HEK293 (cell line): ENCODE data around the gene SIL1.

ENCODE experiments used
- CTCF ChIA-PET: fragments of 350-600 bp; formaldehyde crosslinking; extraction: SDS; loops from one replicate; lab custom pipeline; 2021; ENCODE audit warnings: antibody characterized with exemption; lab: Yijun Ruan, JAX
- POLR2A ChIA-PET: fragments of 300-600 bp; formaldehyde crosslinking; extraction: SDS; loops from one replicate; lab custom pipeline; 2020; ENCODE audit warnings: antibody characterized with exemption, inconsistent platforms; lab: Yijun Ruan, JAX
- H3K27ac ChIP-seq: fragments of 200-500 bp; sonication (Bioruptor generic); 2 replicates; pipeline ENCODE4 v1.5.1; 2014; ENCODE audit warnings: low read depth, low read length, control low read depth, inconsistent platforms; ENCODE audit errors: extremely low read depth
- H3K36me3 ChIP-seq, 2 experiments: fragments of 200-500 bp in 1 of 2; sonication (Bioruptor generic) in 1 of 2; 1 replicate in 1 of 2; 2 replicates in 1 of 2; pipeline ENCODE4 v1.5.1; 2014 to 2017; ENCODE audit warnings: inconsistent platforms in 2 of 2, low read length in 2 of 2; ENCODE audit not compliant: control insufficient read depth in 2 of 2, insufficient read depth in 1 of 2
- H3K4me1 ChIP-seq: fragments of 200-500 bp; sonication (Bioruptor generic); 2 replicates; pipeline ENCODE4 v1.5.1; 2014; ENCODE audit warnings: mild to moderate bottlenecking, low read length, inconsistent platforms; ENCODE audit not compliant: control insufficient read depth, insufficient read depth
- H3K4me3 ChIP-seq: 2 replicates; pipeline ENCODE4 v1.5.1; 2011; ENCODE audit warnings: low read depth, mild to moderate bottlenecking, control low read depth, low read length, moderate library complexity
- H3K9me3 ChIP-seq: fragments of 200-500 bp; sonication (Bioruptor generic); 2 replicates; pipeline ENCODE4 v1.5.1; 2014; ENCODE audit warnings: low read depth, low read length, inconsistent platforms; ENCODE audit not compliant: control insufficient read depth, insufficient read depth
- INSM2 ChIP-seq: fragments of 450-650 bp; formaldehyde crosslinking; IDR thresholded peaks from 2 replicates; pipeline ENCODE4 v1.5.1; 2016; ENCODE audit warnings: missing biosample characterization, missing genetic modification characterization
- KLF16 ChIP-seq: fragments of 450-650 bp; formaldehyde crosslinking; IDR thresholded peaks from 2 replicates; pipeline ENCODE4 v1.5.1; 2017; ENCODE audit warnings: missing biosample characterization, missing genetic modification characterization
- SETDB1 ChIP-seq: IDR thresholded peaks from one replicate; pipeline ENCODE4 v1.6.1; 2017; ENCODE audit warnings: mild to moderate bottlenecking, low read length, moderate library complexity, mixed read lengths; ENCODE audit not compliant: insufficient read length
- SP2 ChIP-seq: fragments of 450-650 bp; formaldehyde crosslinking; IDR thresholded peaks from 2 replicates; pipeline ENCODE4 v1.5.1; 2016; ENCODE audit warnings: missing biosample characterization, missing genetic modification characterization
- SP3 ChIP-seq: fragments of 450-650 bp; formaldehyde crosslinking; IDR thresholded peaks from 2 replicates; pipeline ENCODE4 v1.5.1; 2016; ENCODE audit warnings: missing biosample characterization, missing genetic modification characterization
- ZBTB44 ChIP-seq: fragments of 450-650 bp; IDR thresholded peaks from 2 replicates; pipeline ENCODE4 v1.5.1; 2018; ENCODE audit warnings: missing biosample characterization, mild to moderate bottlenecking, missing genetic modification characterization
- ZBTB6 ChIP-seq: fragments of 450-650 bp; formaldehyde crosslinking; IDR thresholded peaks from 2 replicates; pipeline ENCODE4 v1.5.1; 2017; ENCODE audit warnings: missing biosample characterization, missing genetic modification characterization
- ZNF184 ChIP-seq: fragments of 450-650 bp; IDR thresholded peaks from 2 replicates; pipeline ENCODE4 v1.5.1; 2018; ENCODE audit warnings: missing biosample characterization, mild to moderate bottlenecking, missing genetic modification characterization
- ZNF23 ChIP-seq: fragments of 450-650 bp; formaldehyde crosslinking; IDR thresholded peaks from 2 replicates; pipeline ENCODE4 v1.5.1; 2016; ENCODE audit warnings: missing biosample characterization, missing genetic modification characterization, borderline replicate concordance
- ZNF350 ChIP-seq: fragments of 450-650 bp; formaldehyde crosslinking; IDR thresholded peaks from 2 replicates; pipeline ENCODE4 v1.5.0; 2017; ENCODE audit warnings: missing biosample characterization, mild to moderate bottlenecking, missing genetic modification characterization
- ZNF354C ChIP-seq: fragments of 450-650 bp; formaldehyde crosslinking; IDR thresholded peaks from 2 replicates; pipeline ENCODE4 v1.5.1; 2016; ENCODE audit warnings: missing biosample characterization, missing genetic modification characterization, low read depth, borderline replicate concordance
- ZNF366 ChIP-seq: fragments of 450-650 bp; formaldehyde crosslinking; conservative IDR thresholded peaks from 2 replicates; pipeline ENCODE4 v1.5.1; 2016; ENCODE audit warnings: missing biosample characterization, missing genetic modification characterization
- ZNF394 ChIP-seq: fragments of 450-650 bp; formaldehyde crosslinking; IDR thresholded peaks from 2 replicates; pipeline ENCODE4 v1.5.1; 2016; ENCODE audit warnings: missing biosample characterization, missing genetic modification characterization, mild to moderate bottlenecking, moderate library complexity, borderline replicate concordance
- ZNF398 ChIP-seq: fragments of 450-650 bp; formaldehyde crosslinking; IDR thresholded peaks from 2 replicates; pipeline ENCODE4 v1.5.1; 2017; ENCODE audit warnings: missing biosample characterization, missing genetic modification characterization
- ZNF654 ChIP-seq: fragments of 450-650 bp; formaldehyde crosslinking; IDR thresholded peaks from 2 replicates; pipeline ENCODE4 v1.5.1; 2016; ENCODE audit warnings: low read depth, missing biosample characterization, missing genetic modification characterization
- ZNF677 ChIP-seq: fragments of 450-650 bp; IDR thresholded peaks from 2 replicates; pipeline ENCODE4 v1.5.0; 2018; ENCODE audit warnings: missing biosample characterization, mild to moderate bottlenecking, missing genetic modification characterization, moderate library complexity
- ZNF701 ChIP-seq: fragments of 450-650 bp; formaldehyde crosslinking; IDR thresholded peaks from 2 replicates; pipeline ENCODE4 v1.5.1; 2016; ENCODE audit warnings: missing biosample characterization, missing genetic modification characterization
- ZNF747 ChIP-seq: fragments of 450-650 bp; formaldehyde crosslinking; IDR thresholded peaks from 2 replicates; pipeline ENCODE4 v1.5.1; 2016; ENCODE audit warnings: missing biosample characterization, missing genetic modification characterization
- ZNF776 ChIP-seq: fragments of 450-650 bp; formaldehyde crosslinking; IDR thresholded peaks from 2 replicates; pipeline ENCODE4 v1.5.0; 2017; ENCODE audit warnings: missing biosample characterization, missing genetic modification characterization, borderline replicate concordance
- ZSCAN23 ChIP-seq: fragments of 450-650 bp; formaldehyde crosslinking; IDR thresholded peaks from 2 replicates; pipeline ENCODE4 v1.5.1; 2016; ENCODE audit warnings: missing biosample characterization, missing genetic modification characterization
- TF ChIP-seq, protein P1 (sequence below): fragments of 450-650 bp; formaldehyde crosslinking; IDR thresholded peaks from 2 replicates; pipeline ENCODE4 v1.5.1; 2016; ENCODE audit warnings: missing biosample characterization, missing genetic modification characterization

SIL1 gene

GRCh38 chr5:138946831-138947560 is 251.2 kb downstream of the SIL1 start:
- no peak overlapping the region for H3K4me3 ChIP-seq
- peaks cover 0 to 10% of the 10 kb centered on the region in 2 experiments; a peak in 1 of 3 replicates for H3K36me3 ChIP-seq
- POLR2A ChIA-PET: no interaction called here
- H3K27ac ChIP-seq: no peak overlapping the region
- TF ChIP-seq ZNF394 (tag by site-specific recombination): no peak
- TF ChIP-seq ZNF184 (tag by site-specific recombination): no peak
- no peak for TF ChIP-seq SETDB1
- no peak for TF ChIP-seq ZSCAN23 (tag by site-specific recombination)
- H3K9me3 ChIP-seq: no peaks in the 10 kb centered on the region
- H3K4me1 ChIP-seq: no peaks in the 10 kb centered on the region
- CTCF ChIA-PET: no interaction called here

DNA sequence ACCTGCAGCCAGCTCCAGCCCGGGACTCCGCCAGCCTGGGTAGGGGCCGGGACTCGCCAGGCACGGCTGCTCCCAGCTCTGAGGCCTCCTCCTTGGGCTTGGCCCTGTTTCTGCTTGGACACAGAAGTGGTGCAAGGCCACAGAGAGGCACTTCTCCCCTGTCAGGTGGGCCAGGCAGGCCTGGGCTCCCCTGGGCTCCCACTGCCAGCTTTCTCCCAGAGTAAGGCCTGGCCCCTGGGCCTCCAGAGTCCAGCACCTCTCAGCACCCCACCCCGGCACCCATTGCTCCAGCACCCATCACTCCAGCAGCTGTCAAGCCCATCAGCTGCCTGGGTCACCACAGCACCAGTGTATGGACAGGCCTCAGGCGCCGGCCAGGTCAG is 251.9 kb downstream of the SIL1 start:
- no peaks in the 10 kb centered on the region for H3K9me3 ChIP-seq
- no peaks in the 10 kb centered on the region for H3K4me1 ChIP-seq
- POLR2A ChIA-PET: no interaction called here
- CTCF ChIA-PET: no interaction called here
- no peak overlapping the region for H3K4me3 ChIP-seq
- H3K27ac ChIP-seq: no peak overlapping the region
- no peak for TF ChIP-seq ZNF23
- TF ChIP-seq KLF16 (tag by site-specific recombination): no peak
- no peak for TF ChIP-seq SP2 (tag by site-specific recombination)
- TF ChIP-seq ZNF747 (tag by site-specific recombination): no peak
- TF ChIP-seq SP3 (tag by site-specific recombination): no peak
- TF ChIP-seq ZNF654 (tag by site-specific recombination): no peak
- no peak for TF ChIP-seq ZNF701
- TF ChIP-seq ZBTB6 (tag by site-specific recombination): no peak
- TF ChIP-seq ZNF398 (tag by site-specific recombination): no peak
- no peak for TF ChIP-seq ZNF354C
- H3K36me3 ChIP-seq: peaks cover 0 to 10% of the 10 kb centered on the region in 2 experiments; a peak in 1 of 3 replicates

- H3K4me3 ChIP-seq: no peak overlapping the region
- H3K9me3 ChIP-seq: no peaks in the 10 kb centered on the region
- H3K4me1 ChIP-seq: no peaks in the 10 kb centered on the region
- H3K27ac ChIP-seq: no peak overlapping the region
- CTCF ChIA-PET: interaction anchor here (0.6 kb wide), 1 partner anchor 920 kb away, joined by 3 read pairs; no protein-coding TSS in a partner anchor
- H3K36me3 ChIP-seq: peaks cover 0 to 10% of the 10 kb centered on the region in 2 experiments; a peak in 1 of 3 replicates
- TF ChIP-seq ZBTB44 (tag by site-specific recombination) (no peak), INSM2 (tag by site-specific recombination) (no peak), ZNF366 (tag by site-specific recombination) (no peak), ZNF776 (no peak), ZNF677 (tag by site-specific recombination) (no peak), ZNF350 (tag by site-specific recombination) (no peak)
- TF ChIP-seq, protein P1, sequence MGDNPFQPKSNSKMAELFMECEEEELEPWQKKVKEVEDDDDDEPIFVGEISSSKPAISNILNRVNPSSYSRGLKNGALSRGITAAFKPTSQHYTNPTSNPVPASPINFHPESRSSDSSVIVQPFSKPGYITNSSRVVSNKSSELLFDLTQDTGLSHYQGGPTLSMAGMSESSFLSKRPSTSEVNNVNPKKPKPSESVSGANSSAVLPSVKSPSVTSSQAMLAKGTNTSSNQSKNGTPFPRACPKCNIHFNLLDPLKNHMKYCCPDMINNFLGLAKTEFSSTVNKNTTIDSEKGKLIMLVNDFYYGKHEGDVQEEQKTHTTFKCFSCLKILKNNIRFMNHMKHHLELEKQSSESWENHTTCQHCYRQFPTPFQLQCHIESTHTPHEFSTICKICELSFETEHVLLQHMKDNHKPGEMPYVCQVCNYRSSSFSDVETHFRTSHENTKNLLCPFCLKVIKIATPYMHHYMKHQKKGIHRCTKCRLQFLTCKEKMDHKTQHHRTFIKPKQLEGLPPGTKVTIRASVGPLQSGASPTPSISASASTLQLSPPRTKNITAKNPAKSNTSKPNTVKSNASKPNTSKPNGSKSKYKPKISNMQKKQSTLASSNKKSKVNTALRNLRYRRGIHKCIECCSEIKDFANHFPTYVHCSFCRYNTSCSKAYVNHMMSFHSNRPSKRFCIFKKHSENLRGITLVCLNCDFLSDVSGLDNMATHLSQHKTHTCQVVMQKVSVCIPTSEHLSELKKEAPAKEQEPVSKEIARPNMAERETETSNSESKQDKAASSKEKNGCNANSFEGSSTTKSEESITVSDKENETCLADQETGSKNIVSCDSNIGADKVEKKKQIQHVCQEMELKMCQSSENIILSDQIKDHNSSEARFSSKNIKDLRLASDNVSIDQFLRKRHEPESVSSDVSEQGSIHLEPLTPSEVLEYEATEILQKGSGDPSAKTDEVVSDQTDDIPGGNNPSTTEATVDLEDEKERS: no peak
- POLR2A ChIA-PET: no interaction called here
Observed at GRCh38 chr5:138945421-138946240, 252.5 kb downstream of the SIL1 start.
